IMR-90 (cell line): ENCODE results near the gene ZNF273.

Source experiments
- CEBPB ChIP-seq: IDR thresholded peaks from 2 replicates; pipeline ENCODE4 v1.6.1; 2012; ENCODE audit warnings: low read depth, low read length, improper control_type of control experiment
- ELK1 ChIP-seq: fragments of 150-350 bp; IDR thresholded peaks from 2 replicates; pipeline ENCODE4 v1.6.1; 2016; ENCODE audit warnings: low read depth, mild to moderate bottlenecking, low read length, moderate library complexity, borderline replicate concordance
- FOS ChIP-seq: fragments of 150-350 bp; IDR thresholded peaks from 2 replicates; pipeline ENCODE4 v1.6.1; 2016; ENCODE audit warnings: low read depth, low read length
- MAFK ChIP-seq: IDR thresholded peaks from 2 replicates; pipeline ENCODE4 v1.6.1; 2012; ENCODE audit warnings: low read depth, low read length, improper control_type of control experiment
- MXI1 ChIP-seq: IDR thresholded peaks from 2 replicates; pipeline ENCODE4 v1.6.1; 2012; ENCODE audit warnings: low read depth, mild to moderate bottlenecking, low read length, moderate library complexity, borderline replicate concordance
- NFE2L2 ChIP-seq: fragments of 150-350 bp; IDR thresholded peaks from 2 replicates; pipeline ENCODE4 v1.6.1; 2016; ENCODE audit warnings: low read depth, mild to moderate bottlenecking, low read length
- POLR2A ChIP-seq: IDR thresholded peaks from 2 replicates; pipeline ENCODE4 v1.6.1; 2012; ENCODE audit warnings: mild to moderate bottlenecking, low read depth, low read length
- RAD21 ChIP-seq: IDR thresholded peaks from 2 replicates; pipeline ENCODE4 v1.6.1; 2012; ENCODE audit warnings: low read length, improper control_type of control experiment
- RCOR1 ChIP-seq: IDR thresholded peaks from 2 replicates; pipeline ENCODE4 v1.6.1; 2012; ENCODE audit warnings: mild to moderate bottlenecking, low read length, improper control_type of control experiment; ENCODE audit not compliant: insufficient replicate concordance
- RFX5 ChIP-seq: IDR thresholded peaks from 2 replicates; pipeline ENCODE4 v1.8.0; 2012; ENCODE audit warnings: low read depth, mild to moderate bottlenecking, low read length, moderate library complexity
- SMC3 ChIP-seq: fragments of 150-350 bp; IDR thresholded peaks from 2 replicates; pipeline ENCODE4 v1.6.1; 2016; ENCODE audit warnings: low read depth, mild to moderate bottlenecking, antibody characterized with exemption, low read length, moderate library complexity
- TF ChIP-seq, protein P1 (sequence below): conservative IDR thresholded peaks from 2 replicates; pipeline ENCODE4 v1.5.1; 2012; ENCODE audit warnings: mild to moderate bottlenecking, low read depth, low read length, improper control_type of control experiment
- TF ChIP-seq, protein P2 (sequence below): fragments of 150-350 bp; IDR thresholded peaks from 2 replicates; pipeline ENCODE4 v1.6.1; 2017; ENCODE audit warnings: mild to moderate bottlenecking, antibody characterized with exemption, low read length, low read depth

DNA sequence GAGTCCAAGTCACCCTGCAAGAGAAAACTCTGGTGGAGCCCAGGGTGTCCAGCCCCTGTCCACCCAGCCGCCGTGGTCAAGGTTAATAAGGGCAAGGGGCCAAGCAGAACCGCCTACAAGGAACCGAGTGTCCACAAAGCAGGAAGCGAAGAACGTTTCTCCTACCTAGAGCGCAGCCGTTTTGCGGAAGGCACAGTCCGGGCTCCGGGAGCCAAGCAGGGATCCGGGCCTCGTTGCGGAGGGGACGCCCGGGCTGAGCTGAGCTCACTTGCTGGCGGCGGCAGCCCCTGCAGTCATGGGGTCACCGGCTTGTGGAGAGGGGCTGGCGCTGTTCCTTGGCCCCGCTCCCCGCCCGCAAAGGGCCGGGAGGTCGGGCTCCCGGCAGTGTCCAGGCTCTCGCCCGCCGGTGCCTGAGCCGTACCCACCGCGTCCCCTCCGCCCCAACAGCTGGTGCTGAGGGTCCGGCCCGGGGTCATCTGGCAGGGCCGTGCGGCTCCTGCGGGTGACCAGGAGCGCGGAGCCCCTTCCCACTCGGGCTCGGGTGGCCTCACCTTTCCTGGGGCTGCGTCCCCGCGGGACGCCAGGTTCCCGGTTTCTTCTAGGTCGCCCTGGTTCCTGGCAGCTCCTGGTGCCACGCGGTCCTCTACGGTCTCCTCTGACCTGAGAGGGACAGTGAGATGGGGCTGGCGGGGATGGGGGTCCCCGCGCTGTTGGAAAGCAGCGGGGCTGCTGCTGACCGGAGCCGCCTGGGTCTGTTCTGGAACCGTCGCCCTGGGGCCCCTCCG, 14.0 kb upstream of the ZNF273 start:
- TF ChIP-seq, protein P1, sequence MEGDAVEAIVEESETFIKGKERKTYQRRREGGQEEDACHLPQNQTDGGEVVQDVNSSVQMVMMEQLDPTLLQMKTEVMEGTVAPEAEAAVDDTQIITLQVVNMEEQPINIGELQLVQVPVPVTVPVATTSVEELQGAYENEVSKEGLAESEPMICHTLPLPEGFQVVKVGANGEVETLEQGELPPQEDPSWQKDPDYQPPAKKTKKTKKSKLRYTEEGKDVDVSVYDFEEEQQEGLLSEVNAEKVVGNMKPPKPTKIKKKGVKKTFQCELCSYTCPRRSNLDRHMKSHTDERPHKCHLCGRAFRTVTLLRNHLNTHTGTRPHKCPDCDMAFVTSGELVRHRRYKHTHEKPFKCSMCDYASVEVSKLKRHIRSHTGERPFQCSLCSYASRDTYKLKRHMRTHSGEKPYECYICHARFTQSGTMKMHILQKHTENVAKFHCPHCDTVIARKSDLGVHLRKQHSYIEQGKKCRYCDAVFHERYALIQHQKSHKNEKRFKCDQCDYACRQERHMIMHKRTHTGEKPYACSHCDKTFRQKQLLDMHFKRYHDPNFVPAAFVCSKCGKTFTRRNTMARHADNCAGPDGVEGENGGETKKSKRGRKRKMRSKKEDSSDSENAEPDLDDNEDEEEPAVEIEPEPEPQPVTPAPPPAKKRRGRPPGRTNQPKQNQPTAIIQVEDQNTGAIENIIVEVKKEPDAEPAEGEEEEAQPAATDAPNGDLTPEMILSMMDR, result no peak
- TF ChIP-seq FOS (no peak), RCOR1 (no peak), POLR2A (no peak), RAD21 (no peak), CEBPB (no peak), ELK1 (no peak), RFX5 (no peak), SMC3 (no peak), MXI1 (no peak), MAFK (no peak), NFE2L2 (no peak)
- TF ChIP-seq, protein P2, sequence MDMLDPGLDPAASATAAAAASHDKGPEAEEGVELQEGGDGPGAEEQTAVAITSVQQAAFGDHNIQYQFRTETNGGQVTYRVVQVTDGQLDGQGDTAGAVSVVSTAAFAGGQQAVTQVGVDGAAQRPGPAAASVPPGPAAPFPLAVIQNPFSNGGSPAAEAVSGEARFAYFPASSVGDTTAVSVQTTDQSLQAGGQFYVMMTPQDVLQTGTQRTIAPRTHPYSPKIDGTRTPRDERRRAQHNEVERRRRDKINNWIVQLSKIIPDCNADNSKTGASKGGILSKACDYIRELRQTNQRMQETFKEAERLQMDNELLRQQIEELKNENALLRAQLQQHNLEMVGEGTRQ, result no peak
